HepG2 (cell line): ENCODE measurements around the gene KCNMA1.

Source experiments
- CTCF ChIP-seq: sonication (generic); formaldehyde crosslinking; IDR thresholded peaks from 2 replicates; pipeline ENCODE4 v1.5.0; 2020; ENCODE audit warnings: mild to moderate bottlenecking, missing genetic modification reagents, moderate library complexity
- ELF1 ChIP-seq: sonication (generic); formaldehyde crosslinking; IDR thresholded peaks from 2 replicates; pipeline ENCODE4 v1.4.0; 2020; ENCODE audit warnings: missing genetic modification reagents
- EP300 ChIP-seq, 3 experiments: sonication (generic) in 1 of 3; formaldehyde crosslinking in 1 of 3; IDR thresholded peaks; 2 replicates each; pipeline versions ENCODE4 v1.5.1 to v1.6.1; 2011 to 2020; ENCODE audit warnings: low read depth in 2 of 3, low read length in 2 of 3, borderline replicate concordance in 1 of 3, improper control_type of control experiment in 1 of 3, mild to moderate bottlenecking in 1 of 3, missing genetic modification reagents in 1 of 3, moderate library complexity in 1 of 3
- KDM1A ChIP-seq: IDR thresholded peaks from 2 replicates; pipeline ENCODE4 v1.6.1; 2016; ENCODE audit warnings: missing compliant biosample characterization
- POLR2A ChIP-seq, 2 experiments: IDR thresholded peaks; 2 replicates each; pipeline ENCODE4 v1.6.1; 2011; ENCODE audit warnings: low read depth in 2 of 2, low read length in 2 of 2, mild to moderate bottlenecking in 1 of 2, moderate library complexity in 1 of 2; ENCODE audit not compliant: insufficient read depth in 1 of 2
- POLR2AphosphoS2 ChIP-seq: IDR thresholded peaks from 2 replicates; pipeline ENCODE4 v1.6.1; 2011; ENCODE audit warnings: low read depth, low read length, improper control_type of control experiment
- POLR2AphosphoS5 ChIP-seq: IDR thresholded peaks from 2 replicates; pipeline ENCODE4 v1.6.1; 2012; ENCODE audit warnings: low read depth, low read length
- RAD21 ChIP-seq: fragments of 450-650 bp; formaldehyde crosslinking; IDR thresholded peaks from 2 replicates; pipeline ENCODE4 v1.5.0; 2020; ENCODE audit warnings: mild to moderate bottlenecking
- SIX1 ChIP-seq: sonication (generic); formaldehyde crosslinking; IDR thresholded peaks from 2 replicates; pipeline ENCODE4 v1.4.0; 2020; ENCODE audit warnings: missing genetic modification reagents, borderline replicate concordance
- SKIL ChIP-seq: sonication (generic); formaldehyde crosslinking; IDR thresholded peaks from 2 replicates; pipeline ENCODE4 v1.8.0; 2022; ENCODE audit warnings: missing genetic modification reagents, mild to moderate bottlenecking, moderate library complexity, borderline replicate concordance
- TF ChIP-seq, protein P1 (sequence below): sonication (generic); formaldehyde crosslinking; IDR thresholded peaks from 2 replicates; pipeline ENCODE4 v1.4.0; 2020; ENCODE audit warnings: missing genetic modification reagents

GRCh38 chr10:77016278-77016815 lies 621.3 kb downstream of the KCNMA1 start:
- no peak for TF ChIP-seq ELF1
- no peak for TF ChIP-seq POLR2AphosphoS5
- no peak for TF ChIP-seq SKIL (CRISPR knock-in tag)
- TF ChIP-seq KDM1A (CRISPR knock-in tag), result no peak
- TF ChIP-seq CTCF, result no peak
- TF ChIP-seq POLR2AphosphoS2, result no peak
- TF ChIP-seq, protein P1, sequence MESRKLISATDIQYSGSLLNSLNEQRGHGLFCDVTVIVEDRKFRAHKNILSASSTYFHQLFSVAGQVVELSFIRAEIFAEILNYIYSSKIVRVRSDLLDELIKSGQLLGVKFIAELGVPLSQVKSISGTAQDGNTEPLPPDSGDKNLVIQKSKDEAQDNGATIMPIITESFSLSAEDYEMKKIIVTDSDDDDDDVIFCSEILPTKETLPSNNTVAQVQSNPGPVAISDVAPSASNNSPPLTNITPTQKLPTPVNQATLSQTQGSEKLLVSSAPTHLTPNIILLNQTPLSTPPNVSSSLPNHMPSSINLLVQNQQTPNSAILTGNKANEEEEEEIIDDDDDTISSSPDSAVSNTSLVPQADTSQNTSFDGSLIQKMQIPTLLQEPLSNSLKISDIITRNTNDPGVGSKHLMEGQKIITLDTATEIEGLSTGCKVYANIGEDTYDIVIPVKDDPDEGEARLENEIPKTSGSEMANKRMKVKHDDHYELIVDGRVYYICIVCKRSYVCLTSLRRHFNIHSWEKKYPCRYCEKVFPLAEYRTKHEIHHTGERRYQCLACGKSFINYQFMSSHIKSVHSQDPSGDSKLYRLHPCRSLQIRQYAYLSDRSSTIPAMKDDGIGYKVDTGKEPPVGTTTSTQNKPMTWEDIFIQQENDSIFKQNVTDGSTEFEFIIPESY (CRISPR knock-in tag), result no peak
- TF ChIP-seq SIX1 (CRISPR knock-in tag), result no peak
- no peak for TF ChIP-seq POLR2A (IDR thresholded peaks at IDR 0.05; ENCODE audit: insufficient read depth in 1 of 2, low read depth in 2 of 2, low read length in 2 of 2)
- TF ChIP-seq RAD21, result no peak
- no peak for TF ChIP-seq EP300 (IDR thresholded peaks at IDR 0.05; ENCODE audit: low read depth in 2 of 2, low read length in 2 of 2)
- no peak for TF ChIP-seq EP300 (CRISPR knock-in tag; IDR thresholded peaks at IDR 0.05; ENCODE audit: borderline replicate concordance)
